ENCODE results near the gene PCBP2.
"Not testable (repeated sequence)": the region's sequence is repeated elsewhere in the genome, so short reads cannot be mapped to it uniquely, and the experiment has no call there.

- TF ChIP-seq CTCF, POLR2AphosphoS5, POLR2A (IDR thresholded peaks at IDR 0.05): not testable (repeated sequence)
These were observed 16.6 kb upstream of the PCBP2 start for GRCh38 chr12:53435326-53435725.
